Right ventricle myocardium superior (tissue), 1 donor: ENCODE results near the gene SEPTIN12. TPM values are rescaled to one million over a fixed set of nuclear protein-coding genes. Genes with fewer than 3 reads are reported as not detected.
"Not testable (repeated sequence)": the region's sequence is repeated elsewhere in the genome, so short reads cannot be mapped to it uniquely, and the experiment has no call there.

Source experiments
- ATAC-seq: fragments of 200-7000 bp; cut with Tn5 transposase; one replicate; pipeline ENCODE4 v1.9.1; 2020; ENCODE audit warnings: mild to moderate bottlenecking; ENCODE audit not compliant: poor library complexity
- DNase-seq: peaks from one replicate; pipeline ENCODE4 v3.0.0-alpha.2; 2020
- intact Hi-C: fragments of 100-400 bp; cut with DNase I; formaldehyde crosslinking; loops from one replicate; pipeline ENCODE4 v1.11.2; 2022
- total RNA-seq: library from RNA; stranded (reverse); fragmentation: NEBNext Ultra II Directional; extraction: Animal tissue kit (Norgen Biotek cat#: 25700); gene quantifications from one replicate; pipeline ENCODE4 v1.2.1, GENCODE V29; 2021
- donor health status: DM: no; HTN: yes; CAD: no; lungs with severe emphysema.

The SEPTIN12 gene
- total RNA-seq, 1 donor from 2014 or later = not detected

- ATAC-seq (no peak), DNase-seq (no peak)
- intact Hi-C loops = no loop called here
Measured at GRCh38 chr16:4790871-4791270, 2.7 kb upstream of the SEPTIN12 start.

GRCh38 chr16:4790261-4790660, 2.1 kb upstream of the SEPTIN12 start:
- ATAC-seq = no peak
- intact Hi-C loops = no loop called here

GRCh38 chr16:4788910-4789309, 765 bp upstream of the SEPTIN12 start:
- DNase-seq = no peak
- intact Hi-C loops = no loop called here
- ATAC-seq = no peak

More at GRCh38 chr16:4790261-4790660, 2.1 kb upstream of the SEPTIN12 start:
- no peak for DNase-seq

- ATAC-seq (no peak), DNase-seq (no peak)
- intact Hi-C loops = no loop called here
Measured at GRCh38 chr16:4788489-4788889, 344 bp upstream of the SEPTIN12 start.

GRCh38 chr16:4787068-4787467, 1.1 kb downstream of the SEPTIN12 start:
- no peak for ATAC-seq
- DNase-seq = no peak
- intact Hi-C loops = no loop called here

- ATAC-seq = no peak
- DNase-seq = no peak
- intact Hi-C loops = no loop called here
Measured at GRCh38 chr16:4785758-4786433, 2.2 kb downstream of the SEPTIN12 start.

- DNase-seq, ATAC-seq, intact Hi-C loops: not testable (repeated sequence)
Measured at GRCh38 chr16:4784444-4784987, 3.6 kb downstream of the SEPTIN12 start.

GRCh38 chr16:4783951-4784336, 4.2 kb downstream of the SEPTIN12 start:
- no peak for ATAC-seq
- intact Hi-C loops = no loop called here
- no peak for DNase-seq

GRCh38 chr16:4783251-4783950, 4.7 kb downstream of the SEPTIN12 start:
- DNase-seq (no peak), ATAC-seq (no peak)
- intact Hi-C loops = no loop called here

- DNase-seq = no peak
- ATAC-seq = no peak
- intact Hi-C loops = no loop called here
Measured at GRCh38 chr16:4780235-4780634, 7.9 kb downstream of the SEPTIN12 start.

GRCh38 chr16:4778050-4778392, 10.1 kb downstream of the SEPTIN12 start:
- intact Hi-C loops = no loop called here
- ATAC-seq = no peak
- no peak for DNase-seq

GRCh38 chr16:4777339-4778049, 10.7 kb downstream of the SEPTIN12 start:
- ATAC-seq = no peak
- intact Hi-C loops = no loop called here
- DNase-seq = no peak

GRCh38 chr16:4776141-4776705, 11.9 kb downstream of the SEPTIN12 start:
- intact Hi-C loops = no loop called here
- DNase-seq = no peak
- no peak for ATAC-seq

GRCh38 chr16:4775005-4775404, 13.1 kb downstream of the SEPTIN12 start:
- intact Hi-C loops = no loop called here
- no peak for ATAC-seq

GRCh38 chr16:4772351-4772750, 15.8 kb downstream of the SEPTIN12 start:
- no peak for DNase-seq
- no peak for ATAC-seq
- intact Hi-C loops = no loop called here

More at GRCh38 chr16:4775005-4775404, 13.1 kb downstream of the SEPTIN12 start:
- no peak for DNase-seq

- ATAC-seq (no peak), DNase-seq (no peak)
- intact Hi-C loops = no loop called here
Measured at GRCh38 chr16:4771646-4772045, 16.5 kb downstream of the SEPTIN12 start.

GRCh38 chr16:4769306-4769638, 18.9 kb downstream of the SEPTIN12 start:
- intact Hi-C loops = no loop called here
- ATAC-seq (no peak), DNase-seq (no peak)

- ATAC-seq (peak; percentile 95), DNase-seq (peak; percentile 98)
- intact Hi-C loops = no loop called here
Measured at GRCh38 chr16:4768549-4769305, 19.4 kb downstream of the SEPTIN12 start.
